ENCODE data around the gene RALGAPA2. TPM values are rescaled to one million over a fixed set of nuclear protein-coding genes. Genes with fewer than 3 reads are reported as not detected.

RALGAPA2 gene
- polyA plus RNA-seq, 2 of the 4 experiments (the other 2 are of a cell fraction) = 4.0 to 4.7 TPM

- POLR2A ChIA-PET = no interaction called here
- DNase-seq (ENCODE audit: low read depth in 1 of 2, low spot score in 1 of 2) = no peak
- CTCF ChIA-PET = interaction anchor here (1.1 to 1.6 kb wide), 2 partner anchors 16 kb away, joined by 3 to 4 read pairs; no protein-coding TSS in a partner anchor
- Histone ChIP-seq H3K4me3 (no peak overlapping the region), H3K9me3 (no peaks in the 10 kb centered on the region), H3K4me1 (no peaks in the 10 kb centered on the region), H3K27ac (no peak overlapping the region), H3K4me2 (no peak overlapping the region)
- 77% methylated on average over 6 of the region's 6 CpGs for WGBS (ENCODE audit: missing lambda C conversion rate)
- ATAC-seq = no peak
- TF ChIP-seq BCL3 (IDR thresholded peaks at IDR 0.05) (no peak), NPAS2 (CRISPR knock-in tag; IDR thresholded peaks at IDR 0.05; ENCODE audit: borderline replicate concordance) (no peak), CEBPB (IDR thresholded peaks at IDR 0.05) (no peak), FOXS1 (CRISPR knock-in tag; IDR thresholded peaks at IDR 0.05) (no peak), EHMT2 (IDR thresholded peaks at IDR 0.05; ENCODE audit: low read depth) (no peak), CHD2 (IDR thresholded peaks at IDR 0.05; ENCODE audit: low read length, partially characterized antibody) (no peak), RAD21 (conservative IDR thresholded peaks at IDR 0.05 in 1 of 2, IDR thresholded peaks at IDR 0.05 in 1 of 2) (no peak), HOXA7 (CRISPR knock-in tag; IDR thresholded peaks at IDR 0.05) (no peak), KDM1A (IDR thresholded peaks at IDR 0.05; ENCODE audit: low read depth) (no peak)
- no peak for FAIRE-seq
These were observed 102.9 kb downstream of the RALGAPA2 start for GRCh38 chr20:20609522-20609921.

- WGBS (ENCODE audit: missing lambda C conversion rate) = 89% methylated on average over 4 of the region's 4 CpGs
- FAIRE-seq (no peak), DNase-seq (ENCODE audit: low read depth in 1 of 2, low spot score in 1 of 2) (no peak), ATAC-seq (no peak)
- Histone ChIP-seq H3K4me2 (no peak overlapping the region), H3K4me1 (no peaks in the 10 kb centered on the region), H3K9me3 (no peaks in the 10 kb centered on the region), H3K4me3 (no peak overlapping the region), H3K27ac (no peak overlapping the region)
- CTCF ChIA-PET = interaction anchor here (1.6 kb wide), 1 partner anchor 15 kb away, joined by 4 read pairs; no protein-coding TSS in a partner anchor
- TF ChIP-seq USF2 (IDR thresholded peaks at IDR 0.05) (no peak), MAX (IDR thresholded peaks at IDR 0.05) (no peak), BCL3 (IDR thresholded peaks at IDR 0.05) (no peak), NR3C1 (IDR thresholded peaks at IDR 0.05) (no peak), FOSL2 (IDR thresholded peaks at IDR 0.05) (no peak), FOSL2 (CRISPR knock-in tag; IDR thresholded peaks at IDR 0.05) (no peak), ESRRA (IDR thresholded peaks at IDR 0.05; ENCODE audit: borderline replicate concordance, low read length) (no peak), BHLHE40 (IDR thresholded peaks at IDR 0.05; ENCODE audit: low read depth, low read length) (no peak)
- POLR2A ChIA-PET = no interaction called here
These were observed 103.8 kb downstream of the RALGAPA2 start for GRCh38 chr20:20608641-20609040.

- ChIA-PET POLR2A (no interaction called here), CTCF (interaction anchor here (1.6 kb wide), 1 partner anchor 14 kb away, joined by 4 read pairs; no protein-coding TSS in a partner anchor)
- FAIRE-seq (no peak), DNase-seq (ENCODE audit: low read depth in 1 of 2, low spot score in 1 of 2) (no peak), ATAC-seq (no peak)
- Histone ChIP-seq H3K9me3 (no peaks in the 10 kb centered on the region), H3K4me2 (no peak overlapping the region), H3K4me3 (no peak overlapping the region), H3K27ac (no peak overlapping the region), H3K4me1 (no peaks in the 10 kb centered on the region)
- WGBS (ENCODE audit: missing lambda C conversion rate) = 87% methylated on average over 1 of the region's 1 CpG
- no peak for TF ChIP-seq E2F6 (IDR thresholded peaks at IDR 0.05; ENCODE audit: borderline replicate concordance, low read depth)
- TF ChIP-seq HMGXB4 (CRISPR knock-in tag; IDR thresholded peaks at IDR 0.05; ENCODE audit: borderline replicate concordance) = no peak
- TF ChIP-seq HEYL (CRISPR knock-in tag; IDR thresholded peaks at IDR 0.05) = no peak
- no peak for TF ChIP-seq EP300 (IDR thresholded peaks at IDR 0.05)
- TF ChIP-seq FOXS1 (CRISPR knock-in tag; IDR thresholded peaks at IDR 0.05) = no peak
- no peak for TF ChIP-seq PBX3 (IDR thresholded peaks at IDR 0.05)
- TF ChIP-seq FOSB (CRISPR knock-in tag; IDR thresholded peaks at IDR 0.05) = no peak
- TF ChIP-seq EHF (CRISPR knock-in tag; IDR thresholded peaks at IDR 0.05) = no peak
- no peak for TF ChIP-seq NPAS2 (CRISPR knock-in tag; IDR thresholded peaks at IDR 0.05; ENCODE audit: borderline replicate concordance)
- no peak for TF ChIP-seq SMC3 (IDR thresholded peaks at IDR 0.05)
- no peak for TF ChIP-seq KDM5A (IDR thresholded peaks at IDR 0.05)
- no peak for TF ChIP-seq HOXB13 (CRISPR knock-in tag; IDR thresholded peaks at IDR 0.05; ENCODE audit: low read depth)
- TF ChIP-seq RAD21 (conservative IDR thresholded peaks at IDR 0.05 in 1 of 2, IDR thresholded peaks at IDR 0.05 in 1 of 2) = no peak
- no peak for TF ChIP-seq ZC3H11A (IDR thresholded peaks at IDR 0.05)
These were observed 104.4 kb downstream of the RALGAPA2 start for GRCh38 chr20:20608041-20608440.
